Stimulated activated naive CD4-positive, alpha-beta T cell treated with Interleukin-2 at 50 U/mL for 16 hours (primary cell): ENCODE measurements around the gene TMEM119.

Experiments
- DNase-seq: peaks from one replicate; lab custom pipeline; 2025; lab: John Stamatoyannopoulos, UW

The TMEM119 gene

DNA sequence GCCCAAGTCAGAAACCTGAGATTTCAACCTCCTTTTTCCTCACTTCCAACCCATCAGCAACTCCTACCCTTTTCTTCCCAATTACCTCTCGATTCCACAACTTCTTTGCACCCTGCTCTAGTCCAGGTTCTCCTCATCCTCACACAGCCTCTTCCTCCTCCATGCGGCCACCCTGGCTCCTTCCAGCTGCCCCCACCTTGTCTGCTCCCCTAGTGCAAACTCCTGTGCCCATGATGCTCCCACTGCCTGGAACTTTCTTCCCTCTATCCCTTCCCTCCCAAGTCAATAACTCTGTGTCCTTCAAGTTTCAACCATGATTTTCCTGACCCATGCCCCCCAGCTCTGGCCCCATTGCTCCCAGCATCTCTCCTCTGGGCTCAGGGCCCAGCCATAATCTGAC, 18.5 kb upstream of the TMEM119 start:
- no peak for DNase-seq

DNA sequence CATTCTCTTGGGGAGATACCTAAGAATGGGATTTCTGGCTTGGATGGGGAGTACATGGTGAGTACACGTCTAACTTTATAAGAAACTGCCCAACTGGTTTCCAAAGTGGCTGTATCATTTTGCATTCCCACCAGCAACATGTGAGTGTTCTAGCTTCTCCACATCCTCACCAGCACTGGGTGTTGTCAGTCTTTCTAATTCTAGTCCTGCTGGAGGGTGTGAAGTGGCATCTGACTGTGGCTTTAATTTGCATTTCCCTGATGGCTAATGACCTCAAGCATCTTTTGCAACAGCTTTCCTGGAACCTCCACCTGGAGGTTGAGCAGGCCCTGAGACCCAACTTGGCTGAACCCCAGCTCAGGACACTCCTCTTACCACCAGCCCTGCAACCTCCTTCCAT, 18.0 kb upstream of the TMEM119 start:
- no peak for DNase-seq

DNA sequence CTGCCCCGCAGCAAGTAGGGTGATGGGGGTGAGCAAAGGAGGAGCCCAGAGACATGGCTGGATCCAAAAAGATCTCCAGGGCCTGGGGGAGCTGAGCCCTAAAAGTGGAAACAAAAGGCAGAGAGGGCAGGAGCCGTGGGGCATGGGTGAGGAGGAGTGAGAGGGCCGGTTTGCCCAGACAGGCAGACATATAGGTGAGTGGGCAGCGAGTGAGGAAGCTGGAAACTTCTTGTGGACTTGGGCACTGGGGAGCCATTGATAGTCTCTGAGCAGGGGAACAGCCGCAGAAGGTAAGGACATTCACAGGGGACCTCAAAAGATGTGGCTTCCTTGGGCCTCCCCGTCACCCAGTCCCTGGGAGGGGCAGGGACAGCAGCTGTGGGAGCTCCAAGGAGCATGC, 16.8 kb upstream of the TMEM119 start:
- no peak for DNase-seq

DNA sequence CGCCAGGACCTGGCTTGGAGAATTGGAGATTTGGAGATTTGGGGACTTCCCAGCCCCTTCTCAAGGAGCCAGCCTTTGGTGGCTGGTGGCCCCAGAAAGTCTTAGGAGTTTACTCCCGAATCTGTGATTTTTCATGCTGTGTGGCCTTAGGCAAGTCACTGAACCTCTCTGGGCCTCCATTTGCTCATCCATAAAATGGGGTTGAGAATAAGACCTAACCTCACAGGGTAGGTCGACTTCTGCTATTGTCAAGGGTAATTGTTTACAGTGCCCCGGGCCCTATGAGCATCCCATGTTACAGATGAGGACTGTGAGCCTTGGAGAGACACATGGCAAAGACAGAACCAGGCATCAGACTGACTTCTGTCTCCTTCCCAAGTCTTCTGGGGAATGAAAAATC, 16.2 kb upstream of the TMEM119 start:
- DNase-seq = no peak

DNA sequence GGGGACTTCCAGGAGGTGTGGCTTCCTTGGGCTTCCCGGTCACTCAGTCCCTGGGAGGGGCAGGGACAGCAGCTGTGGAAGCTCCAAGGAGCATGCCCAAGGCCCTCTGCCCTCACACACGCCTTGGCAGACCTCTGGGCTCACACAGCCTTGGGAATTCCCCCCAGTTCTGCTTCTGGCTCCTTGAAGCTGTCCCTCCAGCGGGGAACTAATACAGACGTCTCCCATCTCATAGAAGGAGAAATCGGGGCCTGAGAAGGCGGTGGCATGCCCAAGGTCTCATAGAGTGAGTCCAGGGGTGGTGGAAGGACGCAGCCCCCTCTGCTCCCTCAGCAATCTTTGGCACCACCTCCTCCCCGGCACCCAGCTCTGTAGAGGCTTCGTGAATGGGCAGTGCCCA, 15.7 kb upstream of the TMEM119 start:
- DNase-seq = no peak

DNA sequence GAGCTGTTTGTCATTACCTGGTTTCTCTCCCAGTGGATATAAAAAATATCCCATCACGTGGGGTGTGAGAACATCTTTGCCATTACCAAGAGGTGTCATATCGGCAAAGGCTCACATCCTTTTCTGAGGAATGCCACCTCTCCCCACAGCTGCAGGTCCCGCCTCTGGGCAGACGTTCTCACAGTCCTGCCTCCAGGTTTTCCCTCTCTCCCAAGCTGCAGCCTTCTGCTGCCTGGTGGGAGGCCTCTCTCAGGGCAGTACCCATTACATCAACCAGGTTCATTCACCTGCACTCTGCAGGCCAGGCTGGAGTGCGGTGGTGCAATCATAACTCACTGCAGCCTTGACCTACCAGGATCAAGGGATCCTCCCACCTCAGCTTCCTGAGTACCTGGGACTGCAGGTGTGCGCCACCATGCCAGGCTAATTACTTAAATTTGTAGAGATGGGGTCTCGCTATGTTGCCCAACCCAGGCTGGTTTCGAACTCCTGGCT, 15.0 kb upstream of the TMEM119 start:
- DNase-seq = no peak

DNA sequence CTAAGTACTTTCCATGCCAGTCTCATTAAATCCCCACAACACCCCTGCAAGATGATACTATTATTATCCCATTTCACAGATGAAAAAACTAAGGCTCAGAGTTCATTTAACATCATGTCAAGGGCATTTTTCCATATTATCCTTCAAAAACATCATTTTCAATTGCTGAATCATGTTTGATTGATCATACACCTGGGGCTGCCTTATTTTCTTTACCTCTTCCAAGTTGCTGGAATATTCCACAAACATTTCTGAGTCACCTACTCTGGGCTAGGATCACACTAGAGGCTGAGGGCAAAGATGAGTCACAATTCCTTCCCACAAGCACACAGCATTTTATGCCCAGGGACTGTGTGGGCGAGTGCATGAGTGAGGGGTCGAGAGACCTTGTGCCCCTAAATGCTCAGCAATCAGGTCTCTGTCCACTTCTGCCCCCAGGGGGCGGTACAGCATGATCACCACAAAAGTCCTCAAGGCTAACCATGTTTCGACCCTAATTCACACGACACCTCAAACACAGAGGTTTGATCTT, 14.1 kb upstream of the TMEM119 start:
- peak; percentile 49 for DNase-seq

DNA sequence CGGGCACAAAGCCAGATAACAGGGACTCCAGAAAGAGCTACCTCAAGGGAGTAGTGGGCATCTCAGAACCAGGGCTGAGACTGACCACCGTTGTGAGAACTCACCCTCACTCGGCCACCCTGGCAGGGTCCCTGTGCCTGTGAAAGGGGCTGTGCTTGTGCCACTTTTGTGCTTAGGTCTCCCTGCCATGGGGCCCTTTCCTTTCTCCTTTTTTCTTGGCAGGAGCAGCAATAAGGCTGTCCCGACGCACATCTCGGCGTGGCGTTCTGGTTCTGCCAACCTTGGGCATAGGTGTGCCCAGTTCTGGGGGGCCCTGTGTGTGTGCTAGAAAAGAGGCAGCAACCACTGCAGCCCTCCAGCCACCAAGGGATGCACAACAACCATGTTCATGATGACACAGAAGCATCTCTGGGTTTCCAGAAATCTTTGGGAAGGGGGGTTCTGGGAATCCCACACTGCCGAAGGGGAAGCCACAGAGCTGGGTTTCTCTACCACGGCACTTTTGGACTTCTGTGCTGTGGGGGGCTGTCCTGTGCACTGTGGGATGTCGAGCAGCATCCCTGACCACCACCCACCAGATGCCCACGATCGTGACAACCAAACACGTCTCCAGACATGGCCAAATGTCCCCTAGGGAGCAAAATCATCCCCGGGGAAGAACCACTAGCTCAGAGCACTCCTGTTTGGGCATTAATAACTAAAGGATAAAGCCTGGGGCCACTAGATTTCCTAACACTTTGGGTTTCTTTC, 13.1 kb upstream of the TMEM119 start:
- DNase-seq = no peak

DNA sequence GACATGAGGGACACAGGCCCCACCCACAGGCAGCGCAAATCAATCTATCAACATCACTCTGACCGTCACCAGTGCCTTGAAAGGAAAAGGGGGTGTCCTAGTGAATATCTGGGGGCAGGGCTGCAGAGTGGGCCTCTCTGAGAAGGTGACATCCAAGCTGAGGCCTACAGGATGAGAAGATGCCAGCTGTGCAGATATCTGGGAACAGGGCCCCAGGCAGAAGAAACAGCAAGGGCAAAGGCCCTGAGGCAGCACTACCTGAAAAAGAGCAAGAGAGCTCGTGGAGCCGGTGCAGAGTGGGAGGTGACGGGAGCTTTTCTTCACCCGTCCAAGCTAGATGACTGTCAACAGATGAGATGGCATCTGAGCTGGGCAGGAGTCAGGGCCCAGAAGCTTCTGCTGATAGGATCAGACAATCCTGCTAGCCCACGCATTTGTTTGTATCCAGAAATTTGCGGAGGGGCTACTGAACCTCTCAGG, 12.5 kb upstream of the TMEM119 start:
- no peak for DNase-seq

DNA sequence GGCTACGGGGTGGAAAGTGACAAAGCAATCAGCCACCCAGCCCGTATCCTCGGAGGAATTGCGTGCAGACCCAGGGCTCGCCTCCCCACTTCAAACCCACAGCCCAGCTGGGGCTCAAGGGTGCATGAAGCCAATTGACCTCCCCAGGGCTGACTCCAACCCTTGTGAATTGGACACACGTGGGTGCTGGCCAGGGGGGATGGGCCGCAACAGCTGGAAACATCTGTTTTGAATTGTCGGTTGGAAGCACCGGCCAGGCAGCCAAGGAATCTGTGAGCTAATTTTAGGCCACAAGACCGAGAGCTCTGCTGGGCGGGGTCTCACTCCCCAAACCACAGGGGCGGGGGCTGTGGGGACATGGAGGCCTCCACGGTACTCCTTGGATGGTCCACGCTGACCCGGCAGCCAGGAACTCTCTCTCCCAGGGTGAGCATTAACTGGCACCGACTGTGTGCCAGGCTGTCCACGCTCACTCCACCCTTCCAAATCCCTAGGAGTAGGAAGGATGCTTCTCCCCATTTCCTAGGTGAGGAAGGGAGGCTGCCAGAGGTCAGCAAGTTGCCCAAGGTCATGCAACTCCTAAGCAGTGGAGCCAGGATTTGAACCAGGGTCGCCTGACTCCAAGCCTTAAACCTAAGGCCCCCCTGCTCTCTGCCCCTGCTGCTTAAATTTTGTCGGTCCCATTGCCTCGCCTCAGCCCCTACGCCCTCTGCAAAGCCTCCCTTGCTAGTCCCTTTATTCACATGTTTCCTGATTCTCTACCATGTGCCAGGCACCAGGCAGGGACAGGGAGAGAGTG, 11.9 kb upstream of the TMEM119 start:
- DNase-seq = no peak

DNA sequence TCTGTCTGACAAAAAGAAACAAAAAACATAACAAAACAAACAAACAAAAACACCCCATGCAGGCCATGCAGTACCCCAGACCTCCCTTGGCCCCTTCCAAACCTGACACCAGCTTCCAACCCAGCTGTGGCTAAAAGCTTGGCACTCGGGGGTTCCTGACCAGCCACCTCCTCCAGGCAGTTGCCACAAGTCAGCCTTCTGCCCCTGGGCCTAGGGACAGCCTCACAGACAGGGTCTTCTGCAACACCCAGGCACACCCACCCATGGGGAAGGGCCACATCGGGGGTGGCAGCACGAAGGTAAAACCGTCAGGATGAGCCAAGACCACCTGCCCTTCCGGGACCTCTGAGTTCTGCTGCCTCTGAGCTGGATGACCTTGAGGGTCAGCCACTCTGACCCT, 10.7 kb upstream of the TMEM119 start:
- DNase-seq = no peak

DNA sequence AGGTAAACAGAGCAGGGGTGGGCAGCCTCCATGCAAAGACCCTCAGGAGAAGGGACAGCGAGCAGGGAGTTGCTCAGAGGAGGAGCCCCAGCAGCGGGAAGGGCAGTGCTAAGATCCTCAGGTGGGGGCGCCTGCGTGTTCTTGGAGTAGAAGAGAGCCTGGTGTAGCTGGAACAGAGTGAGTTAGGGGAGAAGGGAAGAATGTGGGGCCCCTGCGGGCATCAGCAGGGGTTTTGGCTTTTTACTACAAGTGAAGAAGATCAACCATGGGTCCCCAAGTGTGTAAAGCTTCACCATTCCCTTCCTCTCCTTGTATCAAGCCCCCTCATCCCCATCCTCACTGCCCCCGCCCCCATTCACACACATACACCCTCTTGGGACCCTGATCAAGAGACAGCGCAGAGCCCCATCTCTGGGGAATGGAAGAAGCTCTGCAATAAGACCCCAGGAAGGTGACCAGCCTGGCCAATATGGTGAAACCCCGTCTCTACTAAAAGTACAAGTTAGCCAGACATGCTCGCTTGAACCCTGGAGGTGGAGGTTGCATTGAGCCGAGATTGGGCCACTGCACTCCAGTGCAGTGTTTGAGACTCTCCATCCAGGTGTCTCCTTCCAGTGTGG, 10.2 kb upstream of the TMEM119 start:
- DNase-seq = no peak

DNA sequence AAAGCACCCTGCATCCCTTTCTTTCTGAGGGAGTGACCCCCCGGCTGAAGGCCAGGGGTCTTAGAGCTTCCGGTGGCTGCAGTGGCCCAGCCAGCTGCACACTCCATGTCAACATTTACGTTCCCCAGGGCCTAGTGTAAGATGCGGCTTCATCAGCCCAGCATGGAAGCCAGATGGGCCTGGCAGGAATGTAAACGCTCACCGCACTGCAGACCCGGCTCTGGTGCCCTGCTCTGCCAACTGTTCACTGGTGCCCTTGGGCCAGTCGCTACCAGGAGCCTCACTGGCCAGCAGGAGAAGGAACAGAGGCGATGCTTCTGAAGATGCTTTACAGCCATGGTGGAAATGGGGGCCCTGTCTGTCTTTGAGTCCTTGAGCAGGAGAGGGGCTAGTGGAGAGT, 8.6 kb upstream of the TMEM119 start:
- no peak for DNase-seq

DNA sequence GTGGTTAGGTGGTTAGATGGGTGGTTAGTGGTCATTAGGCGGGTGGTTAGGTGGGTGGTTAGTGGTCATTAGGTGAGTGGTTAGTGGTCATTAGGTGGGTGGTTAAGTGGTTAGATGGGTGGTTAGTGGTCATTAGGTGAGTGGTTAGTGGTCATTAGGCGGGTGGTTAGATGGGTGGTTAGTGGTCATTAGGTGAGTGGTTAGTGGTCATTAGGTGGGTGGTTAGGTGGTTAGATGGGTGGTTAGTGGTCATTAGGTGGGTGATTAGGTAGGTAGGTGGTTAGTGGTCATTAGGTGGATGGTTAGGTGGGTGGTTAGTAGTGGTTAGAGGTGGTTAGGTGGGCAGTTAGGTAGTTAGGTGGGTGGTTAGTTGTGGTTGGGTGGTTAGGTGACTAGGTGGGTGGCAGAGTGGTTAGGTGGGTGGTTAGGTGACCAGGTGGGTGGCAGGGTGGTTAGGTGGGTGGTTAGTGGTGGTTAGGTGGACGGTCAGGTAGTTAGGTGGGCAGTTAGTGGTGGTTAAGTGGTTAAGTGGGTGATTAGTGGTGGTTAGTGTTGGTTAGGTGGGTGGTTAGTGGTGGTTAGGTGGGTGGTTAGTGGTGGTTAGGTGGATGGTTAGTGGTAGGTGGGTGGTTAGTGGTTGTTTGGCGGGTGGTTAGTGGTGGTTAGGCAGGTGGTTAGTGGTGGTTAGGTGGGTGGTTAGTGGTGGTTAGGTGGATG, 8.0 kb upstream of the TMEM119 start:
- DNase-seq = no peak

DNA sequence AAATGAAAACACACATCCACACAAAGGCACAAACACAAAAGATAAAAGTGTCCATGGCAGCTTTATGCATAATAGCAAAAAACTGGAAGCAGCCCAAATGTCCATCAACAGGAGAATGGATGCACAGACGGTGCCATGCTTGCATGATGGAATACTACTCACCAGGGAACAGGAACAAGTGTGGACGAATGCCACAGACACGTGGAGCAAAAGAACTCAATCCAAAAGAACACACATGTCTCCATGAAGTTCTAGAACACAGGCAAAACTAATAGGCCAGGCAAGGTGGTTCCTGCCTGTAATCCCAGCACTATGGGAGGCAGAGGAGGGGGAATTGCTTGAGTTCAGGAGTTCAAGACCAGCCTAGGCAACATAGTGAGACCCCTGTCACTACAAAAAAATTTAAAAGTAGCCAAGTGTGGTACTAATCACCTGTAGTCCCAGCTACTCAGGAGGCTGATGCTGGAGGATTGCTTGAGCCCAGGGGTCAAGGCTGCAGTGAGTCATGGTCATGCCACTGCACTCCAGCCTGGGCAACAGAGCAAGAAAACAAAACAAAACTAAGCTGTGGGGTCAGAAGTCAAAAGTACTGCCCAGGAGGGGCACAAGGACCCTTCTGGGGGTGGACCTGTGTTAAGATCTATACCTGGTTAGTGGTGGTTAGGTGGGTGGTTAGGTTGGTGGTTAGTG, 7.3 kb upstream of the TMEM119 start:
- no peak for DNase-seq

DNA sequence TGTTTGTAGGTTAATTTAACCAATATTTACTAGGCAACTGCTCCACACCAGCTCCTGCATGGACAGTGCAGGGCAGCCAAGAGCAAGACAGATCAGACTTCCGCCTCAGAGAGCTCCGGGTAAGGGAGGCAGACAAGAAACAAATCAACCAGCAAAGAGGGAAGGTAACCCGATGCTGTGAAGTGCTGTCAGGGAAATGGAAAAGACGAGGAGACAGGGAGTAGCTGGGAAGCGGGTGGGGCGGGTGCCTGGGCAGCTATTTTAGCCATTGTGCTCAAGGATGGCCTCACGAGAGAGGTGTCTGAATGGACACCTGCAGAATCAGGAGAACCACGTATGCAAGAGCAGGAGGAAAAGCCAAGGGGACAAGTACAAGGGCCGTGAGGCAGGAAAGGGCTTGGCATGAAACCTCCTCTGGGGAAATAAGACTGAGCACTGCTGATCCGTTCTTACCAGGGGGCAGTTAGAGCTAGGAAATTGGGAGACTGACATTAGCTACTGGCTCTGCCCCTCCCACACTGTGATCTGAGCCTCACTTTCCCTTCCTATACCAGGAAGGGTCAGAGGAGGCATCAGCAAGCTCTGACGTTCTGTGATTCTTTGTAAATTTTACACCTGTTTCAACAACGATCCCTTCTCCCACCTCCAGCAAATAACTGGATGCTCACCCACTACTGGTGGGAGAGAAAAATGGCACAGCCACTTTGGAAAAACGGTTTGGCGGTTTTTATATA, 6.5 kb upstream of the TMEM119 start:
- no peak for DNase-seq

DNA sequence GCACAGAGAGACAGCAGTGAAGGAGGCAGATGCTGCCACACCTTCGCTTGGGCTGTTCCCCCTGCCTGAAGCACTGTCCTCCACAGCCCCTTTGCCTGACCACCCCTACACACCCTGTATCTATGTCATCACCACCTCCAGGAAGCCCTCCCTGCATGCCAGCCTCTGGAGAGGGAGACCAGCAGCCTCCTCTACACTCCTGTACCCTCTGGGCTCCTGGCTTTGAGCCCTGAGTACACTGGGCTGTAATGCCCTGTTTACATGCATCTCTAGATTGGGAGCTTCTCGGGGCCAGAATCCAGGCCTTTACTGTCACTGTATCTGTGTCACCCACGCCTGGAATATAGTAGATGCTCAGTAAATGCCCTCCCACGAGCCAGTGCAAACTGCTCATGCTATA, 5.9 kb upstream of the TMEM119 start:
- DNase-seq = no peak

DNA sequence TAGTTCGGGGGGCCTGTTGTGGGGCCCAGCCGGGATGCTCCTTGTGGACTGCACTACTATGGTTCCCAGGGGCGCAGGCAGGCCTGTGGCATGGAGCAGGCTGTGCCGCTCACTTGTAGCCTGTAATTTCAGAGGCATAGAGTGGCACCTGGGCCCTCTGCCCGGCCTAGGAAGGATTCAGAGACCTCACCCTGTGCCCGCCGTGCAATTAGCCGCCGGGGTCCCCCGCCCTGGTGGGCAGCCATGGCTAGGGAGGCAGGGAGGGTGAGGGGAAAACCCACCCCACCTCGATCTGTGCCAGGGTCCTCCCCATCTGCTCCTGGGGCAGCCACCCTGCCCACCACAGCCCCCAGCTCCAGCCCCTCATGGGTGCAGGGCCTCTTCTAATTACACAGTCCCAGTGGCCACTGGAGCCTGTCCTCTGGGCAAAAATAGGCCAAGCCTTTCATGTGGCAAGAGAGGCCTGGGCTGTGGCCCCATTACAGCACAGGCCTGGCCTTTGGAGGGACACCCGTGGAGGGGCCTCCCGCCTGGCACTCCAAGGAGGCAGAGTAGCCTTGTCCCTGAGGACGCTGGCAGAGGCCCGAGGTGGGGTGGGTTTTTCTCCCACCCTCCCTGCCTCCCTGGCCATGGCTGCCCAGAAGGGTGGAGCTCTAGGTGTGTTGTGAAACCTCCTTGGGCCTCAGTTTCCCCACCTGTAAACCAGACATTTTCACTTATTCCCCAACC, 5.3 kb upstream of the TMEM119 start:
- DNase-seq = no peak

DNA sequence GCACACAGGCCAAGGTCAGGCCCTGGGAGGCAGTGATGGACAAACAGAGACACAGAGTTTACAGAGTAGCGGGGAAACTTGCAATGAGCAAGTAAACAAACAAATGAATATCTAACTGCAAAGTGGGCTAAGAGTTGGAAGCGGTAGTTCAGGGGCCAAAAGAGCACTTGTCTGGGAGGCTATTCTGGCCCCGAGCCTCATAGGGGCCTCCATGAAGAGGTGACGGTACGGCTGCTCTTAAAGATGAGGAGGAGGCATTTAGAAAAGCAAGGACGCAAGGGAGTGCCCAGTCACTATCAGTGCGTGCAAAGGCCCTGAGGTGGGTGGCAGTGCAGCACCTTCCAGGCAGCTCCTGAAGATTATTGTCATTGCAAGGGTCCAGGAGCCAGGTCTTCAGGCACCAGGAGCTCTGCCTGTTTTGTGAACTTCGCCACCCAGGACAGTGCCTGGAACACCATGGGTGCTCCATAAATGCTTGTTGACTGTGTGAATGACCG, 4.4 kb upstream of the TMEM119 start:
- no peak for DNase-seq

DNA sequence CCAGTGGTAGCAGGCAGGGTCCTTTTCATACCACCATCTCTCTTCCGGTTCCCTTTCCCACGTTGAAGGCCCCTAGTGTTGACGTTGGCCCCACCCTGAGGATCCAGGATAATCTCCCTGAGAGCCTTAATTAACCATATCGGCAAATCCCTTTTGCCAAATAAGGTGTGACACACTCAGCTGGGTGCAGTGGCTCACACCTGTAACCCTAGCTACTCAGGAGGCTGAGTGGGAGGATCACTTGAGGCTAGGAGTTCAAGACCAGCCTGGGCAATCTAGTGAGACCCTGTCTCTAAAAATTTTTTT, 2.8 kb upstream of the TMEM119 start:
- DNase-seq = no peak
